SU-DHL-6 (cell line): ENCODE results near the gene MCOLN2.
"Not testable (repeated sequence)": the region's sequence is repeated elsewhere in the genome, so short reads cannot be mapped to it uniquely, and the experiment has no call there.

Source experiments
- H2AFZ ChIP-seq: fragments of 200-600 bp; sonication (generic); 2 replicates; pipeline ENCODE4 v1.6.1; 2014; ENCODE audit warnings: low read depth, mild to moderate bottlenecking, moderate library complexity, mixed read lengths, antibody characterized with exemption, low read length; ENCODE audit not compliant: severe bottlenecking
- H3F3A ChIP-seq: fragments of 200-600 bp; shearing (Covaris generic); 2 replicates; pipeline ENCODE4 v1.6.0; 2016; ENCODE audit warnings: antibody characterized with exemption, mild to moderate bottlenecking; ENCODE audit not compliant: insufficient read depth
- H3K27ac ChIP-seq: fragments of 200-600 bp; sonication (generic); 2 replicates; pipeline ENCODE4 v1.5.1; 2016; ENCODE audit warnings: low read depth, mild to moderate bottlenecking, low read length, moderate library complexity, mixed read lengths
- H3K27me3 ChIP-seq: fragments of 200-600 bp; sonication (generic), shearing (Covaris generic); 2 replicates; pipeline ENCODE4 v1.6.0; 2014; ENCODE audit warnings: mild to moderate bottlenecking, low read length
- H3K36me3 ChIP-seq: fragments of 200-600 bp; sonication (generic); 2 replicates; pipeline ENCODE4 v1.6.1; 2014; ENCODE audit warnings: mild to moderate bottlenecking, low read length, mixed read lengths
- H3K4me2 ChIP-seq: fragments of 300-600, 200-600 bp; shearing (Covaris generic), sonication (generic); 2 replicates; pipeline ENCODE4 v1.6.0; 2014; ENCODE audit warnings: low read length, low read depth, mild to moderate bottlenecking; ENCODE audit not compliant: poor library complexity, severe bottlenecking
- H3K4me3 ChIP-seq: fragments of 200-600 bp; sonication (generic); 2 replicates; pipeline ENCODE4 v1.5.1; 2014; ENCODE audit warnings: antibody characterized with exemption, low read length, mild to moderate bottlenecking, mixed read lengths; ENCODE audit not compliant: insufficient read depth, poor library complexity, severe bottlenecking
- H3K79me2 ChIP-seq: fragments of 200-600 bp; sonication (generic); 2 replicates; pipeline ENCODE4 v1.6.1; 2014; ENCODE audit warnings: mild to moderate bottlenecking, low read length, moderate library complexity; ENCODE audit not compliant: insufficient read depth
- H3K9ac ChIP-seq: fragments of 200-600 bp; sonication (generic); 2 replicates; pipeline ENCODE4 v1.7.0; 2014; ENCODE audit warnings: mild to moderate bottlenecking, low read length
- H3K9me2 ChIP-seq: fragments of 200-600 bp; sonication (generic); replicated peaks from 2 replicates; pipeline ENCODE4 v1.6.1; 2014; ENCODE audit warnings: low read length; ENCODE audit not compliant: insufficient read depth
- H3K9me3 ChIP-seq: fragments of 200-600 bp; sonication (generic); 2 replicates; pipeline ENCODE4 v1.6.1; 2014; ENCODE audit warnings: low read length, mixed read lengths; ENCODE audit not compliant: insufficient read depth
- H4K20me1 ChIP-seq: fragments of 200-600 bp; sonication (generic); 2 replicates; pipeline ENCODE4 v1.6.1; 2014; ENCODE audit warnings: low read depth, mild to moderate bottlenecking, antibody characterized with exemption, low read length, moderate library complexity, mixed read lengths
- EZH2phosphoT487 ChIP-seq: fragments of 200-600 bp; sonication (generic), shearing (Covaris generic); conservative IDR thresholded peaks from 2 replicates; pipeline ENCODE4 v1.6.1; 2018; ENCODE audit warnings: mild to moderate bottlenecking, antibody characterized with exemption, low read length, moderate library complexity, mixed read lengths
- TF ChIP-seq, protein P1 (sequence below): fragments of 200-600 bp; sonication (generic); IDR thresholded peaks from one replicate; pipeline ENCODE4 v1.5.1; 2017; ENCODE audit warnings: antibody characterized with exemption, mild to moderate bottlenecking, low read length, moderate library complexity; ENCODE audit not compliant: insufficient read depth, poor library complexity, severe bottlenecking

The MCOLN2 gene

DNA sequence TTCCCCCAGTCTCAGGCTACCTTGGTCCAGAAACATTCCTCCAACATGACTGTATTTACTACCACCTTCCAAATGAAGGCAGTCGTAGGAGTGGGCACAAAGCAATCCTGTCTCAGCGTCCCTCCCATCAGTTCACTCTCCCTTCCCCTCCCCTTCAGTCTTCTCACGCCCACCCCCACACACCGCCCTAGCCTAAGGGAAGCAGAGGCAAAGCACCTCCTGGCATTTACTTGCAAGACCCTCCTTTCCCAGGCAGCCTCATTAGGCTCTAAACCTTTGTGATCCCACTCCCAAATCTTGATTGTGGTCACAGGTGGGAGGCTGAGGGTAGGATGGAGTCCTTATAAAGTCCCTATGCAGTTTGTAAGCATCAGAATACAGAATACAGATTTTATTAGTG, 80.0 kb downstream of the MCOLN2 start:
- no peaks in the 10 kb centered on the region for H3K36me3 ChIP-seq
- no peaks in the 10 kb centered on the region for H3K9me2 ChIP-seq
- no peaks in the 10 kb centered on the region for H3K79me2 ChIP-seq
- no peak overlapping the region for H3K4me3 ChIP-seq
- H3K27me3 ChIP-seq, result no peaks in the 10 kb centered on the region
- no peaks in the 10 kb centered on the region for H4K20me1 ChIP-seq
- H3K9ac ChIP-seq, result no peak overlapping the region
- no peaks in the 10 kb centered on the region for H3K9me3 ChIP-seq
- no peak overlapping the region for H2AFZ ChIP-seq
- TF ChIP-seq, protein P1, sequence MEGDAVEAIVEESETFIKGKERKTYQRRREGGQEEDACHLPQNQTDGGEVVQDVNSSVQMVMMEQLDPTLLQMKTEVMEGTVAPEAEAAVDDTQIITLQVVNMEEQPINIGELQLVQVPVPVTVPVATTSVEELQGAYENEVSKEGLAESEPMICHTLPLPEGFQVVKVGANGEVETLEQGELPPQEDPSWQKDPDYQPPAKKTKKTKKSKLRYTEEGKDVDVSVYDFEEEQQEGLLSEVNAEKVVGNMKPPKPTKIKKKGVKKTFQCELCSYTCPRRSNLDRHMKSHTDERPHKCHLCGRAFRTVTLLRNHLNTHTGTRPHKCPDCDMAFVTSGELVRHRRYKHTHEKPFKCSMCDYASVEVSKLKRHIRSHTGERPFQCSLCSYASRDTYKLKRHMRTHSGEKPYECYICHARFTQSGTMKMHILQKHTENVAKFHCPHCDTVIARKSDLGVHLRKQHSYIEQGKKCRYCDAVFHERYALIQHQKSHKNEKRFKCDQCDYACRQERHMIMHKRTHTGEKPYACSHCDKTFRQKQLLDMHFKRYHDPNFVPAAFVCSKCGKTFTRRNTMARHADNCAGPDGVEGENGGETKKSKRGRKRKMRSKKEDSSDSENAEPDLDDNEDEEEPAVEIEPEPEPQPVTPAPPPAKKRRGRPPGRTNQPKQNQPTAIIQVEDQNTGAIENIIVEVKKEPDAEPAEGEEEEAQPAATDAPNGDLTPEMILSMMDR, result no peak
- no peak for TF ChIP-seq EZH2phosphoT487
- no peaks in the 10 kb centered on the region for H3F3A ChIP-seq
- H3K4me2 ChIP-seq, result no peak overlapping the region
- no peak overlapping the region for H3K27ac ChIP-seq

DNA sequence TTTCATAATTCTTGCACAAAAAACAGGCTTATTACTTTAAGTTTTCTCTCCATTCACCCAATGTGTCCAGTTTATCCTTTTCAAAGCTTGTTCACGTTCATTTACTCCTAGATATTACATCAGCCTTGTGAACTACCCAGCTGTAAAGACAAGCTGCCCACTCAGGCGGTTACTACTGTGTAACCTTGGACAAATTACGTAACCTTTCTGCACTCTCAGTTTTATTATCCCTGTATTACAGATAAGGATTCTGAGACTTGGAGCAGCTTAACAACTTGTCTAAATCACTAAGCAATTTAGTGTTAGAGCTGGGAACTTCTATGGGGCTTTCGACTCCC, 83.4 kb downstream of the MCOLN2 start:
- H4K20me1 ChIP-seq, result no peaks in the 10 kb centered on the region
- no peaks in the 10 kb centered on the region for H3K36me3 ChIP-seq
- no peak overlapping the region for H3K9ac ChIP-seq
- no peaks in the 10 kb centered on the region for H3K9me2 ChIP-seq
- no peaks in the 10 kb centered on the region for H3K27me3 ChIP-seq
- no peak overlapping the region for H2AFZ ChIP-seq
- no peak overlapping the region for H3K4me2 ChIP-seq
- TF ChIP-seq, protein P1, result no peak
- no peak for TF ChIP-seq EZH2phosphoT487
- no peaks in the 10 kb centered on the region for H3K9me3 ChIP-seq
- no peak overlapping the region for H3K27ac ChIP-seq
- H3K79me2 ChIP-seq, result no peaks in the 10 kb centered on the region
- H3F3A ChIP-seq, result no peaks in the 10 kb centered on the region
- H3K4me3 ChIP-seq, result no peak overlapping the region

DNA sequence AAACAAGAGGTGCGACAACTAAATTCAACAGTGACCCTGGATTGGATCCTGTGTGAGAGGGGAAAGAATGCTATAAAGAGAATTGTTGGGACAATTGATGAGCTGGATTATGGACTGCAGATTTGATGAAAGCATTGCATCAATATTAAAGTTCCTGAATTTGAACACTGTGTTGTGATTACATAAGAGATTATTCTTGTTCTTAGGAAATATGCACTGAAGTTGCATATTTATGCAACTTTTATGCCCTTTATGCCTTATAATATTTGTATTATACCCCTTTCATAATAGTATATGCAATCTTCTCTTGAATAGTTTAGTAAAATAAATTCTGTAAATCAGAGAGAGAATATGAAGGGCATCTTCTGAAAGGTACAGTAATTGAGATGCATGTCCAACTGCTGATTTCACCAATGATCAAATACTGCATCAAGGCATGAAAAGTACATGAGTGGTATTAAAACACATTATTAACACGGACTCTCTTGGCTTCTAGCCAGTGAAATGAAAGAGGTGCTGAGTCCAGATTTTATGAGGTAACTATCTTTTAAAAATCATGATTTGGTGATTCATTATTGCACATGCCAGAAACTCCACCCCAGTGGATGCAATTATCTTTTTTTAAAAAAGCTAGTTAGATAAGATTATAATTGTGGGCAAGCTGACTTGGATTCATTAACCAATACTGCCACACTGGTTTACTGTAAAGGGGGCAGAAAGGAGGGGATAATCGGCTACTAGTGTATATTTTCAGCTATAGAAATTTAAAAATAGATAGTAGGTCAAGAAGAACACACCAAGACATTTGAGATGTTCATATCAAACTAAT, 84.0 kb downstream of the MCOLN2 start:
- Histone ChIP-seq H3K27ac (no peak overlapping the region), H2AFZ (no peak overlapping the region), H3K36me3 (no peaks in the 10 kb centered on the region), H3K79me2 (no peaks in the 10 kb centered on the region), H4K20me1 (no peaks in the 10 kb centered on the region), H3K9me3 (no peaks in the 10 kb centered on the region), H3F3A (no peaks in the 10 kb centered on the region), H3K4me3 (no peak overlapping the region), H3K4me2 (no peak overlapping the region), H3K27me3 (no peaks in the 10 kb centered on the region), H3K9ac (no peak overlapping the region), H3K9me2 (no peaks in the 10 kb centered on the region)
- TF ChIP-seq, protein P1, result no peak
- no peak for TF ChIP-seq EZH2phosphoT487

DNA sequence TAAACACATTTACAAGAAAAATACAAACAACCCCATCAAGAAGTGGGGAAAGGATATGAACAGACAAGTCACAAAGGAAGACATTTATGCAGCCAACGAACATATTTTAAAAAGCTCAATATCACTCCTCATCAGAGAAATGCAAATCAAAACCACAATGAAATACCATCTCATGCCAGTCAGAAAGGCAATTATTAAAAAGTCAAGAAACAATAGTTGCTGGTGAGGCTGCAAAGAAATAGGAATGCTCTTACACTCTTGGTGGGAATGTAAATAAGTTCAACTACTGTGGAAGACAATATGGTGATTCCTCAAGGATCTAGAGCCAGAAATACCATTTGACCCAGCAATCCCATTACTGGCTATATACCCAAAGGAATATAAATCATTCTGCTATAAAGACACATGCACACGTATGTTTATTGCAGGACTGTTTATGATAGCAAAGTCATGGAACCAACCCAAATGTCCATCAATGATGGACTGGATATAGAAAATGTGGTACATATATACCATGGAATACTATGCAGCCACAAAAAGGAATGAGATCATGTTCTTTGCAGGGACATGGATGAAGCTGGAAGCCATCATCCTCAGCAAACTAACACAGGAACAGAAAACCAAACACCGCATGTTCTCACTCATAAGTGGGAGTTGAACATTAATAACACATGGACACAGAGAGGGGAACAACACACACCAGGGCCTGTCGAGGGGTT, 88.0 kb downstream of the MCOLN2 start:
- H4K20me1 ChIP-seq, H3K36me3 ChIP-seq, H3K79me2 ChIP-seq, H2AFZ ChIP-seq, H3K4me2 ChIP-seq, H3K27me3 ChIP-seq, H3K9me3 ChIP-seq, H3K9me2 ChIP-seq, H3K4me3 ChIP-seq, H3K9ac ChIP-seq, H3K27ac ChIP-seq, H3F3A ChIP-seq: not testable (repeated sequence)
